GM21447 (cell line): ENCODE data around the gene S100A5.
"Not testable (repeated sequence)": the region's sequence is repeated elsewhere in the genome, so short reads cannot be mapped to it uniquely, and the experiment has no call there.

Experiments
- ATAC-seq: cut with Tn5 transposase; IDR thresholded peaks from one replicate; pipeline ENCODE4 v1.9.1; 2021; ENCODE audit not compliant: unreplicated experiment

The S100A5 gene

GRCh38 chr1:153535242-153536011, 5.3 kb downstream of the S100A5 start, which contains the start of gene S100A6:
TSS of gene S100A6 (minus strand) at chr1:153535991. CDS start at chr1:153535339, 652 bp downstream.
- ATAC-seq, result peak; percentile 22

GRCh38 chr1:153534925-153535241, 5.9 kb downstream of the S100A5 start:
- ATAC-seq, result no peak

- no peak for ATAC-seq
Observed at GRCh38 chr1:153534226-153534924, 6.4 kb downstream of the S100A5 start.

- ATAC-seq, result no peak
Observed at GRCh38 chr1:153533689-153534201, 7.0 kb downstream of the S100A5 start.

- no peak for ATAC-seq
Observed at GRCh38 chr1:153532769-153533599, 7.8 kb downstream of the S100A5 start.

GRCh38 chr1:153532181-153532580, 8.6 kb downstream of the S100A5 start:
- no peak for ATAC-seq

- no peak for ATAC-seq
Observed at GRCh38 chr1:153531638-153532037, 9.1 kb downstream of the S100A5 start.

GRCh38 chr1:153527683-153528040, 13.1 kb downstream of the S100A5 start:
- no peak for ATAC-seq

- ATAC-seq, result no peak
Observed at GRCh38 chr1:153527023-153527682, 13.6 kb downstream of the S100A5 start.

GRCh38 chr1:153526132-153526543, 14.6 kb downstream of the S100A5 start:
- no peak for ATAC-seq

- no peak for ATAC-seq
Observed at GRCh38 chr1:153525088-153525728, 15.5 kb downstream of the S100A5 start.

- ATAC-seq, result not testable (repeated sequence)
Observed at GRCh38 chr1:153522353-153523048, 18.2 kb downstream of the S100A5 start.

GRCh38 chr1:153521808-153522207, 18.9 kb downstream of the S100A5 start:
- not testable (repeated sequence) for ATAC-seq

- no peak for ATAC-seq
Observed at GRCh38 chr1:153520818-153521476, 19.8 kb downstream of the S100A5 start.

- ATAC-seq, result not testable (repeated sequence)
Observed at GRCh38 chr1:153520137-153520691, 20.5 kb downstream of the S100A5 start.

GRCh38 chr1:153519242-153519641, 21.5 kb downstream of the S100A5 start:
- no peak for ATAC-seq

- ATAC-seq, result no peak
Observed at GRCh38 chr1:153515504-153516394, 25.0 kb downstream of the S100A5 start.

- no peak for ATAC-seq
Observed at GRCh38 chr1:153513666-153514065, 27.1 kb downstream of the S100A5 start.
